ENCODE measurements around the gene FARS2.

The FARS2 gene

DNA sequence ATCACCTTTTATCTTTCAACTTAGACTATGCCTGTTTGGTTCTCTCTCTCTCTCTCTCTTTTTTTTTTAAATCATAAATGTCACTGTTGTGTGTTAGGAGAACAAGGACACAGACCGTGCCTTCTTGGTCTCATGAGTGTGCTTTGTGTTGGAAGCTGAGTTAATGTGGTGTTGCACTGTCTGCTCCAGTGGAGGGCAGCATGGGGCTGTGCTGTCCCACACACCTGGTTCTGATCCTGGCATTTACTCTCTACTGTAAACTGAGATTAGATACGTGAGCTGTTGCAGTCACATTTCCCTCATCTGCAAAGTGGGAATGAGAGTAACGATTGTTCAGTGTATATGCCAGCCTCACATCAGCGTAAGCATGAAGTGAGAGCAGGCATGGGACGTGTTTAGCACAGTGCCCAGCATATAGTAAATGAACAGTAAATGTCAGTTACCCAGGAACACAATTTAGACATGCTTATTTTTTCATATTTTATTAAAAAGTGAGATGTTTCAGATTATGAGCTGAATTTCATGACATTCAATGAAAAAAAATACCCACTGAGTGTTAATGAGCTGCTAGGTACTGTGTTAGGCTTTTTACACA lies 161.1 kb downstream of the FARS2 start:
- Histone ChIP-seq H3K14ac (ENCODE audit: low read length) (no peak overlapping the region), H3K18ac (ENCODE audit: low read length) (no peak overlapping the region), H3K27ac (ENCODE audit: low read depth, low read length) (no peak overlapping the region), H3K23ac (ENCODE audit: low read length) (no peak overlapping the region), H2AK5ac (ENCODE audit: low read length) (no peak overlapping the region), H2BK12ac (ENCODE audit: low read length) (no peak overlapping the region), H2BK120ac (ENCODE audit: insufficient read depth, low read length, poor library complexity) (no peak overlapping the region), H4K12ac (ENCODE audit: low read depth, low read length) (no peak overlapping the region), H3K79me1 (ENCODE audit: low read length) (no peaks in the 10 kb centered on the region), H4K91ac (ENCODE audit: low read depth, low read length) (no peak overlapping the region), H3K4me2 (ENCODE audit: low read length) (no peak overlapping the region), H3K9ac (ENCODE audit: low read length) (no peak overlapping the region), H3K4ac (ENCODE audit: low read depth, low read length) (no peak overlapping the region), H4K8ac (ENCODE audit: low read depth, low read length) (no peak overlapping the region), H3K36me3 (ENCODE audit: control insufficient read depth in 1 of 2, insufficient read depth in 2 of 2, low read length in 2 of 2) (no peaks in the 10 kb centered on the region), H3K4me1 (ENCODE audit: control insufficient read depth in 1 of 2, insufficient read depth in 2 of 2, low read length in 2 of 2) (no peaks in the 10 kb centered on the region), H3K9me3 (ENCODE audit: insufficient read depth, low read depth, low read length) (no peaks in the 10 kb centered on the region), H3K4me3 (ENCODE audit: low read depth, low read length) (no peak overlapping the region), H2AFZ (ENCODE audit: insufficient read depth, low read length, poor library complexity) (no peak overlapping the region), H2BK5ac (ENCODE audit: low read depth, low read length, poor library complexity) (no peak overlapping the region), H3K79me2 (ENCODE audit: control insufficient read depth, insufficient read depth, low read length, poor library complexity) (no peaks in the 10 kb centered on the region), H3K27me3 (ENCODE audit: insufficient read depth, low read length) (no peaks in the 10 kb centered on the region)
- no CpG with 5 or more reads among the region's 5 CpGs for WGBS (ENCODE audit: extremely low coverage, insufficient coverage, insufficient read length)
- peak; percentile 16 to 55 for DNase-seq

- Histone ChIP-seq H4K12ac (ENCODE audit: low read depth, low read length) (no peak overlapping the region), H2BK5ac (ENCODE audit: low read depth, low read length, poor library complexity) (no peak overlapping the region)
- WGBS (ENCODE audit: extremely low coverage, insufficient coverage, insufficient read length): no CpG with 5 or more reads among the region's 4 CpGs
These were observed 161.9 kb downstream of the FARS2 start for GRCh38 chr6:5423251-5423650.

DNA sequence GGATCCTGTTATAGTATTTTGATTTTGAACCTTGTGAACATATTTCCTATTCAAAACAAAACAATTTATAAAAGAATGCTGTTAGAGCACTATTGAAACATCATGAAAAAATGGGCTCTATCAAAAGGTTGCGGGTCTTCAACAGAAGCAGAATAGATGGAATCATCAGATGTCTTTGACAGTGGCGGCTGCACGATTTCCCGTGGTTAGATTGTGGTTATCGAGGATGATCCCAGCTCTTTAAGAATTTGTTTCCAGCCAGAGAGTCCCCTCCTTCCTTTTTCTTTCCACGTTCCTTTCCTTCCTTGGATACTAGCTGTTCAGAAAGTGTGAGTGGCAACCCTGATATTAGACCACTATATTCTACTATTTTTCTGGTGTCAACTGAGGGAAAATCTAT lies 163.4 kb downstream of the FARS2 start:
- no peaks in the 10 kb centered on the region for H3K36me3 ChIP-seq (ENCODE audit: control insufficient read depth in 1 of 2, insufficient read depth in 2 of 2, low read length in 2 of 2)
- no peak overlapping the region for H2AFZ ChIP-seq (ENCODE audit: insufficient read depth, low read length, poor library complexity)
- no peak overlapping the region for H3K23ac ChIP-seq (ENCODE audit: low read length)
- no peak overlapping the region for H4K12ac ChIP-seq (ENCODE audit: low read depth, low read length)
- H3K79me2 ChIP-seq (ENCODE audit: control insufficient read depth, insufficient read depth, low read length, poor library complexity): no peaks in the 10 kb centered on the region
- H2BK5ac ChIP-seq (ENCODE audit: low read depth, low read length, poor library complexity): no peak overlapping the region
- no peak overlapping the region for H3K4me2 ChIP-seq (ENCODE audit: low read length)
- no peak overlapping the region for H3K9ac ChIP-seq (ENCODE audit: low read length)
- H4K8ac ChIP-seq (ENCODE audit: low read depth, low read length): no peak overlapping the region
- H2AK5ac ChIP-seq (ENCODE audit: low read length): no peak overlapping the region
- no peak overlapping the region for H3K4ac ChIP-seq (ENCODE audit: low read depth, low read length)
- H2BK12ac ChIP-seq (ENCODE audit: low read length): no peak overlapping the region
- H3K27me3 ChIP-seq (ENCODE audit: insufficient read depth, low read length): no peaks in the 10 kb centered on the region
- no peaks in the 10 kb centered on the region for H3K9me3 ChIP-seq (ENCODE audit: insufficient read depth, low read depth, low read length)
- no peak overlapping the region for H2BK120ac ChIP-seq (ENCODE audit: insufficient read depth, low read length, poor library complexity)
- H4K91ac ChIP-seq (ENCODE audit: low read depth, low read length): no peak overlapping the region
- no CpG with 5 or more reads among the region's 6 CpGs for WGBS (ENCODE audit: extremely low coverage, insufficient coverage, insufficient read length)
- H3K4me3 ChIP-seq (ENCODE audit: low read depth, low read length): no peak overlapping the region
- H3K14ac ChIP-seq (ENCODE audit: low read length): no peak overlapping the region
- no peaks in the 10 kb centered on the region for H3K79me1 ChIP-seq (ENCODE audit: low read length)
- H3K18ac ChIP-seq (ENCODE audit: low read length): no peak overlapping the region
- H3K27ac ChIP-seq (ENCODE audit: low read depth, low read length): no peak overlapping the region
- no peaks in the 10 kb centered on the region for H3K4me1 ChIP-seq (ENCODE audit: control insufficient read depth in 1 of 2, insufficient read depth in 2 of 2, low read length in 2 of 2)
- no peak for DNase-seq

More at GRCh38 chr6:5423251-5423650, 161.9 kb downstream of the FARS2 start:
- Histone ChIP-seq H3K4me1 (ENCODE audit: control insufficient read depth in 1 of 2, insufficient read depth in 2 of 2, low read length in 2 of 2) (no peaks in the 10 kb centered on the region), H3K27ac (ENCODE audit: low read depth, low read length) (no peak overlapping the region), H2BK12ac (ENCODE audit: low read length) (no peak overlapping the region), H3K79me2 (ENCODE audit: control insufficient read depth, insufficient read depth, low read length, poor library complexity) (no peaks in the 10 kb centered on the region), H2AFZ (ENCODE audit: insufficient read depth, low read length, poor library complexity) (no peak overlapping the region), H2AK5ac (ENCODE audit: low read length) (no peak overlapping the region), H2BK120ac (ENCODE audit: insufficient read depth, low read length, poor library complexity) (no peak overlapping the region), H3K27me3 (ENCODE audit: insufficient read depth, low read length) (no peaks in the 10 kb centered on the region), H4K91ac (ENCODE audit: low read depth, low read length) (no peak overlapping the region), H3K23ac (ENCODE audit: low read length) (no peak overlapping the region), H3K9ac (ENCODE audit: low read length) (no peak overlapping the region), H3K79me1 (ENCODE audit: low read length) (no peaks in the 10 kb centered on the region), H3K4ac (ENCODE audit: low read depth, low read length) (no peak overlapping the region), H3K4me2 (ENCODE audit: low read length) (no peak overlapping the region), H3K9me3 (ENCODE audit: insufficient read depth, low read depth, low read length) (no peaks in the 10 kb centered on the region), H3K36me3 (ENCODE audit: control insufficient read depth in 1 of 2, insufficient read depth in 2 of 2, low read length in 2 of 2) (no peaks in the 10 kb centered on the region), H3K4me3 (ENCODE audit: low read depth, low read length) (no peak overlapping the region), H3K18ac (ENCODE audit: low read length) (no peak overlapping the region), H3K14ac (ENCODE audit: low read length) (no peak overlapping the region), H4K8ac (ENCODE audit: low read depth, low read length) (no peak overlapping the region)
- DNase-seq: no peak

DNA sequence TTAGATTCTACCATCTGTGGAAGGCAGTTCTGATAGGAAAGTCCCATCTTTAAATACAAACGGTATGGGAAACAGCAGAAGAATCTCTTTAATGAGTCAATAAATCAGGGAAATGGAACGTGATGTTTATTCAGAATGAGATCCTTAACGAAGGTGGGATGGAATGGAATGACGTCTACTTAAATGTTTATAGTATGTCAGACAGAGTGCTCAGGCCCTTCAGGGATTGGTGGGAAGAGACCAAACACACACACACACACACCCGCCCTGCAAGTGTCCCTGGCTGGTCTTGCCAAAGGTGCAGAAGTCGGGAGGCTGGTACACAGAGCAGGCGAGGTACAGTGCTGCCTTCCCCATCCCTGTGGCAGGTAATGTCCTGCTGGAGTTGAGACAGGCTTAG lies 164.0 kb downstream of the FARS2 start:
- H3K4me3 ChIP-seq (ENCODE audit: low read depth, low read length): no peak overlapping the region
- no peak overlapping the region for H4K8ac ChIP-seq (ENCODE audit: low read depth, low read length)
- peak in 1 of 2 donors; percentile 3 for DNase-seq
- no peak overlapping the region for H3K14ac ChIP-seq (ENCODE audit: low read length)
- H3K36me3 ChIP-seq (ENCODE audit: control insufficient read depth in 1 of 2, insufficient read depth in 2 of 2, low read length in 2 of 2): no peaks in the 10 kb centered on the region
- no peak overlapping the region for H3K18ac ChIP-seq (ENCODE audit: low read length)
- H4K12ac ChIP-seq (ENCODE audit: low read depth, low read length): no peak overlapping the region
- no peak overlapping the region for H4K91ac ChIP-seq (ENCODE audit: low read depth, low read length)
- no CpG with 5 or more reads among the region's 7 CpGs for WGBS (ENCODE audit: extremely low coverage, insufficient coverage, insufficient read length)
- no peak overlapping the region for H2BK120ac ChIP-seq (ENCODE audit: insufficient read depth, low read length, poor library complexity)
- H2AFZ ChIP-seq (ENCODE audit: insufficient read depth, low read length, poor library complexity): no peak overlapping the region
- no peaks in the 10 kb centered on the region for H3K4me1 ChIP-seq (ENCODE audit: control insufficient read depth in 1 of 2, insufficient read depth in 2 of 2, low read length in 2 of 2)
- H2BK5ac ChIP-seq (ENCODE audit: low read depth, low read length, poor library complexity): no peak overlapping the region
- H2AK5ac ChIP-seq (ENCODE audit: low read length): no peak overlapping the region
- no peaks in the 10 kb centered on the region for H3K27me3 ChIP-seq (ENCODE audit: insufficient read depth, low read length)
- H3K9me3 ChIP-seq (ENCODE audit: insufficient read depth, low read depth, low read length): no peaks in the 10 kb centered on the region
- no peak overlapping the region for H3K4me2 ChIP-seq (ENCODE audit: low read length)
- no peak overlapping the region for H2BK12ac ChIP-seq (ENCODE audit: low read length)
- no peak overlapping the region for H3K4ac ChIP-seq (ENCODE audit: low read depth, low read length)
- no peaks in the 10 kb centered on the region for H3K79me1 ChIP-seq (ENCODE audit: low read length)
- H3K79me2 ChIP-seq (ENCODE audit: control insufficient read depth, insufficient read depth, low read length, poor library complexity): no peaks in the 10 kb centered on the region
- H3K9ac ChIP-seq (ENCODE audit: low read length): no peak overlapping the region
- no peak overlapping the region for H3K27ac ChIP-seq (ENCODE audit: low read depth, low read length)
- no peak overlapping the region for H3K23ac ChIP-seq (ENCODE audit: low read length)
